Tibial artery (tissue), 4 donors: ENCODE results near the gene NHSL1.

Source experiments
- DNase-seq, 2 donors: peaks; one replicate each; pipeline ENCODE4 v3.0.0-alpha.2; 2019
- H3K27ac ChIP-seq, 2 donors: fragments of 200-600 bp; sonication (generic) in 1 of 2; 1 replicate in 1 of 2; 2 replicates in 1 of 2; pipeline ENCODE4 v1.5.1; 2018 to 2019; ENCODE audit warnings: mild to moderate bottlenecking in 1 of 2
- H3K27me3 ChIP-seq, 2 donors: fragments of 200-600 bp; sonication (generic) in 1 of 2; one replicate each; pipeline versions ENCODE4 v1.5.1 to v1.6.0; 2016 to 2019
- H3K36me3 ChIP-seq, 3 donors: fragments of 200-600 bp; sonication (generic) in 2 of 3; one replicate each; pipeline ENCODE4 v1.5.1; 2016 to 2019; ENCODE audit warnings: mild to moderate bottlenecking in 2 of 3
- H3K4me1 ChIP-seq, 4 donors: fragments of 200-600 bp; sonication (generic) in 2 of 4; 1 replicate in 3 of 4; 2 replicates in 1 of 4; pipeline ENCODE4 v1.5.1; 2016 to 2019
- H3K4me3 ChIP-seq, 2 donors: fragments of 200-600 bp; sonication (generic) in 1 of 2; 1 replicate in 1 of 2; 2 replicates in 1 of 2; pipeline ENCODE4 v1.5.1; 2018 to 2019; ENCODE audit warnings: mild to moderate bottlenecking in 2 of 2
- H3K9me3 ChIP-seq, 3 donors: fragments of 200-600 bp; sonication (generic) in 1 of 3; one replicate each; pipeline ENCODE4 v1.5.1; 2016 to 2019
- CTCF ChIP-seq, 2 experiments: fragments of 200-600 bp in 1 of 2; fragments of 450-650 bp in 1 of 2; IDR thresholded peaks; one replicate each; pipeline ENCODE4 v1.5.1; 2017 to 2019; ENCODE audit warnings: antibody characterized with exemption in 2 of 2, mild to moderate bottlenecking in 1 of 2, moderate library complexity in 1 of 2
- intact Hi-C: fragments of 100-400 bp; cut with DNase I; formaldehyde crosslinking; loops from one replicate; pipeline ENCODE4 v1.15.0; 2023; ENCODE audit warnings: low total_unique reads

The NHSL1 gene

GRCh38 chr6:138523347-138524210 is 24.3 kb upstream of the NHSL1 start:
- DNase-seq, result no peak
- intact Hi-C loops, result loop anchor here (5.0 kb wide), 1 partner anchor 411 kb away; no protein-coding TSS in a partner anchor
- Histone ChIP-seq H3K27ac (no peak overlapping the region), H3K4me3 (no peak overlapping the region), H3K27me3 (no peaks in the 10 kb centered on the region), H3K9me3 (no peaks in the 10 kb centered on the region), H3K4me1 (no peaks in the 10 kb centered on the region), H3K36me3 (no peaks in the 10 kb centered on the region)
- TF ChIP-seq CTCF (IDR thresholded peaks at IDR 0.05), result no peak

DNA sequence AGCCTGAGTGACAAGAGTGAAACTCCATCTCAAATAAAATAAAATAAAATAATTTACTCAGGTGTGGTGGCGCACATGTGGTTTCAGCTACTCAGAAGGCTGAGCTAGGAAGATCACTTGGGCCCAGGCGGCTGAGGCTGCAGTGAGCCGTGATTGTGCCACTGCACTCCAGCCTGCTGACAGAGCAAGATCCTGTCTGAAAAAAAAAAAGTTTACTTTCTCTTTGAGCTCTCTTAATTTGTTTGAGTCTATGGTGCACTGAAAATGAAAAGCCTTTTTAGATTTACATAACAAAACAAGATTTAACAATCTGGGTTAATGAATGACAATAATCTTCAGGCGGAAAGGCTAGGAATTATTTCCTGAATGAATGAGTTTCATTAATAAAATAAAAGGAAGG is 23.3 kb upstream of the NHSL1 start:
- no peak overlapping the region for H3K27ac ChIP-seq

GRCh38 chr6:138521790-138522189 is 22.5 kb upstream of the NHSL1 start:
- no peak for TF ChIP-seq CTCF (IDR thresholded peaks at IDR 0.05)
- H3K36me3 ChIP-seq, result no peaks in the 10 kb centered on the region
- no peak overlapping the region for H3K4me3 ChIP-seq
- no peak for DNase-seq
- H3K4me1 ChIP-seq, result no peaks in the 10 kb centered on the region
- intact Hi-C loops, result loop anchor here (5.0 kb wide), 1 partner anchor 409 kb away; no protein-coding TSS in a partner anchor
- H3K9me3 ChIP-seq, result no peaks in the 10 kb centered on the region
- H3K27me3 ChIP-seq, result no peaks in the 10 kb centered on the region
- no peak overlapping the region for H3K27ac ChIP-seq

More for the DNA sequence above, 23.3 kb upstream of the NHSL1 start:
- no peak for TF ChIP-seq CTCF (IDR thresholded peaks at IDR 0.05)
- intact Hi-C loops, result loop anchor here (5.0 kb wide), 1 partner anchor 410 kb away; no protein-coding TSS in a partner anchor
- Histone ChIP-seq H3K9me3 (no peaks in the 10 kb centered on the region), H3K27me3 (no peaks in the 10 kb centered on the region), H3K36me3 (no peaks in the 10 kb centered on the region), H3K4me1 (no peaks in the 10 kb centered on the region), H3K4me3 (no peak overlapping the region)
- DNase-seq, result no peak

DNA sequence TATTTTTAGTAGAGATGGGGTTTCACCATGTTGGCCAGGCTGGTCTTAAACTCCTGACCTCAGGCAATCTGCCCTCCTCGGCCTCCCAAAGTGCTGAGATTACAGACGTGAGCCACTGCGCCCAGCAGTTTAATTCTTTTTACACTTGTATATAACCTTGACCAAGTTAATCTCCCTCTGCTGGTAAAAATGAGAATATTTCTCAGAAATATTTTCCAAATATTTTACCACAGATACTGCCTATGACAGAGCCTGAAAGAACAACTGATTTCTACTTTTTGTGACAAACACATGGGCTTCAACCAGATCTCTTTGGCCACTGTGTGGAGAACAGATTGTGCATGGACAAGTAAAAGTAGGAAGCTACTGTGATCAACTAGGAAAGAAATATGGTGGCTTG is 21.2 kb upstream of the NHSL1 start:
- no peak overlapping the region for H3K4me3 ChIP-seq
- H3K27ac ChIP-seq, result no peak overlapping the region
- H3K9me3 ChIP-seq, result no peaks in the 10 kb centered on the region
- intact Hi-C loops, result loop anchor here (5.0 kb wide), 1 partner anchor 408 kb away; no protein-coding TSS in a partner anchor
- H3K36me3 ChIP-seq, result no peaks in the 10 kb centered on the region
- H3K27me3 ChIP-seq, result no peaks in the 10 kb centered on the region
- TF ChIP-seq CTCF (IDR thresholded peaks at IDR 0.05), result peak; percentile 29 to 45
- DNase-seq, result no peak
- no peaks in the 10 kb centered on the region for H3K4me1 ChIP-seq

GRCh38 chr6:138518054-138518453 is 18.8 kb upstream of the NHSL1 start:
- DNase-seq, result no peak
- Histone ChIP-seq H3K27ac (no peak overlapping the region), H3K9me3 (no peaks in the 10 kb centered on the region), H3K27me3 (no peaks in the 10 kb centered on the region), H3K4me1 (no peaks in the 10 kb centered on the region), H3K36me3 (no peaks in the 10 kb centered on the region), H3K4me3 (no peak overlapping the region)
- intact Hi-C loops, result loop anchor here (5.0 kb wide), 1 partner anchor 91 kb away; no protein-coding TSS in a partner anchor
- TF ChIP-seq CTCF (IDR thresholded peaks at IDR 0.05), result no peak
